HT-29 (cell line): ENCODE results near the gene PAM. TPM values are rescaled to one million over a fixed set of nuclear protein-coding genes. Genes with fewer than 3 reads are reported as not detected.

ENCODE experiments used
- DNase-seq: peaks from one replicate; pipeline ENCODE4 v3.0.0-alpha.2; 2015; ENCODE audit warnings: low spot score
- total RNA-seq: library from RNA; depleted of rRNA; stranded (reverse); fragments of >200 nt; shearing (Covaris generic); gene quantifications from 2 replicates; pipeline ENCODE4 v1.2.3, GENCODE V29; 2014

Gene PAM
- total RNA-seq, 1 experiment from 2014 or later, result 119 TPM

DNA sequence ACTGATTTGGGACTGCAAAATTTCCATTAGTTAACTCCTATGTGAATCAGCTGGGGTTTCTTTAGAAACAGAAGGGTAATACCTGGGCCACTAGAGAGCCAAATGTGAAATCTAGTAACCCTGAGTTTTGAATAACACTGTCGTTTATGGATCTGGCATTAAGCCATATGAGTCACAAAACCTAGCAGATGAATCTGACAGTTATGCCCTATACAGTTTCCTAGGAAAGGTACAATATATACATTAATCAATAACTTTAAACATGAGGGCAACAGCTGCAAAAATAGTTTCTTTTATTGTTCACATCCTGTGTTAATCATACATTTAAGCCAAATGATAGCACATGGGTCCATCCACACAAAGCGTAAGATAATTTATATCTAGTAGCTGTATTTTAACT, 56.9 kb downstream of the PAM start:
- peak; percentile 89 for DNase-seq

DNA sequence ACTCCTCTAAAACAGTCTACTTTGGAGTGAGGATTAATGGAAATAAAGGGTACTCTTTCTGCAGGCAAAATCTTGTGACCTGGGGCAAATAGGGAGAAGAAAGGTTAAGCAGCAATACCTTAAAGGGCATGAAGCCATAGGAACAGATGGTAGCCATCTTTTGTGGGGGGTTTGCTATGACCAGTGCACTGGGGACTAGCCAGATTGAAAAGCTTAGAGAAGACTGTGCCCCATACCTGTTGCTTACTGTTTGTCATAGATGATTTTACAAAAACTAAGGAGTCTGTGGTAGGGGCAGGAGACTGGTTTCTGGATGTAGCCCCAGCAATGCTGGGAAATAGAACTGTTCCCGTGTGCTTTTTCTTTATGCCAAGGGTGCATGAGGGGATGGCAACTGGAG, 58.6 kb downstream of the PAM start:
- no peak for DNase-seq

- no peak for DNase-seq
Measured at GRCh38 chr5:102815084-102815483, 60.0 kb downstream of the PAM start.

DNA sequence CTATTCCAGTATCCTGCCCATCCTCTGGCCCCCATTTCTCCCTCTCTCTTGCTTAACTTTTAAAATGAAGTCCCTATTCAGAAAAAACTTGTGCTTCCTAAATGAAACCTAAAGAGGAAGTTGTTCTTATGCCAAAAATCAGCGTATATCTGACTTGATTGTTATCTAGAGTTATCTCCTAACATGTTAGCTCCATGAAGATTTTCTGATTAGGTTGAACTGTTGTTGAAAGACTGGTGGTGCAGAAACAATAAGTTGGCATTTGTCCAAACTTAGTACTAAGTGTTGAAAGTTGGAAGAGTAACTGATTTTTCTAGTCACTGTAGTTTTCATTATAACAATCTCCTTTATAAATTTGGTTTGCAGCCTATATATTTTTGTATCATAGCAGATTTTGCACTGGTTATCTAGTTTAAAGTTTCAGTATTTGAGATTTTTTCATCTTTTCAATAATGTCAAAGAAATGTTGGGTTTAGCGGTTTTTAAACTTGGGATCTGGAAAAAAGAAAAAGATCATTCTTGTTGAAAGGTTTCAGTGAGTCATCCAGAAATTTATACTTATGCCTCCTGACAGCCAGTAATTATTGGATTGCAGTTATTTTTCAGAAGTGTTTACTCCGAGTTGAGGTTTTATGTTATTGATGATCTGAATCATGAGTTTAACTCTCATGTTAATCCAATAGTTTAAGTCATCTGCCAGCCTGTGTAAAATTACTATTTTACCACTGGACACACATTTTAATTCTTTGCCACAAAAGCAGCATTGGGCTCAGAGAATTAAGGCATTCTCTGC, 60.6 kb downstream of the PAM start:
- peak; percentile 28 for DNase-seq

- DNase-seq, result no peak
Measured at GRCh38 chr5:102818345-102818744, 63.2 kb downstream of the PAM start.

GRCh38 chr5:102818934-102819333, 63.8 kb downstream of the PAM start:
- DNase-seq, result no peak

DNA sequence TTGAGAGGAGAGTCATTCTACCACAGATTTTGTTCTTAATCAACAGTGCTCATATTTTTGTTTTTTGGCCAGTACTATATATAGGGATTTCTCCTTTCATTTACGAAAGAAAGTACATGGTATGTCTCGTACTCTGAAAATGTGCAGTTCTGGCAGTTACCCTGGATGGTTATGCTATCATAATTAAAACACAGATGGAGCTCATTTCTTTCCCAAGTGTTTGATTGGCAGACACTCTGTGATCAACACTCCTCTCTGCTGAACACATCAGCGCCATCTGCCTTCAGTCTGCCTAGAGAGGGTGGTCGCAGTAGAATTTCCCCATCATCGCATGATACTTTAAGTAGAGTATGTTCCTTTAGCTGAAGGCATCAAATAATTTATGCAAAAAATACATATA, 64.5 kb downstream of the PAM start:
- DNase-seq, result no peak

- no peak for DNase-seq
Measured at GRCh38 chr5:102823441-102823874, 68.4 kb downstream of the PAM start.

- DNase-seq, result peak; percentile 72
Measured at GRCh38 chr5:102826629-102827028, 71.5 kb downstream of the PAM start.

DNA sequence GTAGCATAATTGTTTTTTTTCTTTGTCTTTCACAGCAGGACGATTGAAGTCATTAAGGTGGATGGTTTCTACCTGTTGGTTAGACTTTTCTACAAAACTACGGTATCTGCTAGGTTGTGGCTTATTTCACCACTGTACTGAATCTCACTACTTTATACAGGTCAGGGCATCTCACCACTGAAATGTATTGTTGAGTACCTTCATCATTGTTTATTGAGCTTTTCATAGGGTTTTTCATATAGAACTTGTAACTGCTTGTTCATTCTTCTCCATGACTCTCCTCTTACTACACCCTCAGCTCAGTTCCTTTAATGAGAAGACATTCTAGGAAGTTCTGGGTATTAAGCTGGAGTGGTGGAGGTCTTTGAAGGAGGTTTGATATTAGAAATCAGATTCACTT, 75.1 kb downstream of the PAM start:
- no peak for DNase-seq

- DNase-seq, result no peak
Measured at GRCh38 chr5:102832445-102832844, 77.3 kb downstream of the PAM start.

DNA sequence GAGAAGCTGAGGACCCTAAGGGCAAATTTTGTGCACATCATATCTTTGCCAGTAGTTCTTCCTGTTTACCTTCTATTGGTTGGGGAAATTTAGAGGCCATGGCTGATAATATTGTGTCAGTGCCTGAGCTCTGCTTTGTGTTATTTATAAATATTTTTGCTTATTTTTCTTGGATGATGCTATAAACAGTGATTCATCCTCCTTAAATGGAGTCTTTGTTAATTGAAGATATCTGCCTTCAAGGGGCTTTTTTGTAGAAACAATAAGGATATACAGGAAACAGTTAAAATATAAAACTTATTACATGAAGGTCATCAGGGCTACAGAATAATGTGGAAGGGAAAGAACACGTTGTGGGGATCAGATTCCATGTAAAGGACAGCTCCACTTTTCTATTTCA, 78.0 kb downstream of the PAM start:
- no peak for DNase-seq

- DNase-seq, result no peak
Measured at GRCh38 chr5:102834438-102834964, 79.4 kb downstream of the PAM start.

GRCh38 chr5:102835717-102836116, 80.6 kb downstream of the PAM start:
- DNase-seq, result no peak

DNA sequence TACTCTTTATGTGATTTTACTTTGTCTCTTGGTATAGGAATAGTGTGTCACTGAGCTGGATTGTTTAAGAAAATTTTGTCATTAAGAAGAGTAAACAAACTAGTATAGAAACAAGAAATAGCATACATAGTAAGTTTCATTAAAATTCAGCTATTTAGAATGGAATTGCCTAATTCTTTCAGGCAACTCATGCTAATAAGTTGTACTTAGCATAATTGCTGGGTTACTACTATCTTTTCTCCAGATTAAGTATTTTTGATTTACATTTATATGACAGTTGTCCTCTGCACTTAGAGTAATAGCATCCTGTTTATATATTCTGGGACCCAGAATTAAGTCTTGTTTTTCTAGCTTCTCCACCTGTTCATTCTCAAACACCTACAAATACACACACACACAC, 85.9 kb downstream of the PAM start:
- no peak for DNase-seq

DNA sequence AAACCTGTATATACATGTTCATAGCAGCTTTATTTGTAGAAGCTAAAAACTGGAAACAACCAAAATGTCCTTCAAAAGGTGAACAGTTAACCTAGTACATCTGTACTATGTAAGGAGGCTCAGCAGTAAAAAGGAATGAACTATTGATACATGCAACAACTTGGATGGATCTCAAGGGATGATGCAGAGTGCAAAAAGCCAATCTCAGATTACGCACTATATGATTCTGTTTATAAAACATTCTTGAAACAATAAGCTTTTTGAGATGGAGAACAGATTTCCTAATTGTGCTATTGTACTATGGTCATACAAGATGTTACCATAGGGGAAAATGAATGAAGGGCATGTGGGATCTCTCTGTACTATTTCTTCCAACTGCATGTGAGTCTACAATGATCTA, 88.9 kb downstream of the PAM start:
- DNase-seq, result no peak

GRCh38 chr5:102845041-102845440, 89.9 kb downstream of the PAM start:
- no peak for DNase-seq

DNA sequence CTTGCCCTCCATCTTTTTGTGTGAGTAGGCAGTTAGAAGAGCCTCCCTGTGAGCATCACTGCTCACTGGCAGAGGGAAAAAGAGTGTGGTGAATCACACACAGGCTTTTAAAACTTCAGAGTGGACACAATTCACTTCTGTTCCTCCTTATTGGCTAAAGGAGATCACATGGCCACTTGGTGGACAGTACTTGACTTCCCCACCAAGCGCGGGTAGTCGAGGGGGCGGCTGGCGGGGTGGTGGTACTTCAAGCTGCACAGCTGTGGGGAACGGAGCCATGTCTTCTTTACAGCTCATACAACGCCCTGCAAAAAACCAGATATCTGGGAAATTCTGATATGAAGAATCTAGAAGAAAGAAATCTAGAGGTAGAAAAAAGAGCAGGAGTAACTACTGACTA, 95.4 kb downstream of the PAM start:
- no peak for DNase-seq

DNA sequence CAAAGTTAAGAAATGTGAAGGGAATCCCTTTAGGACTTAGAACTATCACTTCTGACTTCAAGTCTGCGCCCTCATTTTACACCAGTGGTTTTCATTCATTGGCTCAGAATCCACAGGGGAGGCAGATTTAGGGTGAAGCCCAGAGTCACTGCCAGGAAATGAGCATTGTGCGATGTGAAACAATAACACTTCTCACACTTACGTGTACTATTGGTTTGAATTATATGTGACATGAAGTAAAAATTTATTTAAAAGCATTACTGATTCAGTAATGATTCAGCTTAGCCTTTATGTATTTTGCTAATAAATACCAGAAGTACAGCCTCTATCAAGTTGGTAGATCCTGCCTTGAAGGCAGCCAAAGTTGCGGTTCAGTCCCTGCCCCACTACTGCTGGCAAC, 98.6 kb downstream of the PAM start:
- DNase-seq, result no peak

DNA sequence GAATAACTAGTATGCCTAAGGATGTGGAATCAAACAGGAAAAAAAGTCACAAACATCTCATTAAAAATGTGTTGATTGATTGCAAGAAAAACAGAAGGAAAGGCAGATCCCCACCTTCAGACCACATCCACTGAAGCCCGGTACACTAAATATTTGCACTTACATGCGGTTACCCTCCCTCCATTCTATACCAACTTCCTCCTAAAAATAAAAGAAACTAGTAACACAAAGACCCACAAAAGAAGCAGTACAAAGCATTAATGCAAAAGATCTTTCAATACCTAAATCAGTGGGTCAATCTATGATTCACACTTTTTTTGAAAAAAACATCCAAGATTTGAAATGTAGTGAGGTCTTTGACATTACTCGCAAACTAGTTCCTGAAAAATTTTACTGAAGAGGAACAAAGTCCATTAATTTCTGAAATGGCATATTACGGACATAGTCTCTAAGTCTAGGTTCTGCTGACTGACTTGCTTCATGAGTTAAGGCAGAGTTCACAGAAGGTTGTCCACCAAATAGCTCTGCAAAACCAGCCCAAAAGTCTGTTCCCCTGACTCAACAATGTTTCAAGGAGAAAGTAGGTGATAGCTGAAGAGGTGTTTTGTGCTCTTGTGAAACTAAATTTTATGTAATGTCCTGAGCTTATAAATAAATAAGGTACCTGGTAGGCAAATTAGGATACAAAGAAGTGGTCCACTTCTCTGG, 100.7 kb downstream of the PAM start:
- peak; percentile 68 for DNase-seq

DNA sequence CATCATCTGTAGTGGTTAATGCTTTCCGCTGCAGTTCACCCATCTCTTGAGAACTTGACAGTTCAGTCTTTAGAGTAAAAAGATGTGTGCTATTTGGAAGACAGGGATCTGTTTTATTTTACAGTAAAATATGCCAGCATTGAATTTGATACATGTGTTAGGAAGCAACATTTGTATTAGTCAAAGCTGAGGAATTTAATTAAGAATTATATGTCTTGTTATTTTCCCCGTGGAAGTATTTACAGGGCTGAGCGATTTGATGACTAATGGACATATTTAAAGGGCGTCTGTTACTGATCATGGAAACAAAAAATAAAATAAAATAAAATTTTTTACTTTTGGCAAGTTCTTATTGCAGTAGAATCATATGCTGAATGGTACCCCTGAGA, 101.3 kb downstream of the PAM start:
- DNase-seq, result peak; percentile 34

- no peak for DNase-seq
Measured at GRCh38 chr5:102857076-102857818, 102.1 kb downstream of the PAM start.
